Endothelial cell of umbilical vein (primary cell): Measurements from ENCODE around the gene CSNK2A3. TPM values are rescaled to one million over a fixed set of nuclear protein-coding genes. Genes with fewer than 3 reads are reported as not detected.

Experiments used
- BruUV-seq: library from RNA; stranded (reverse); fragments of 400-500 nt; replicated peaks from 2 replicates; lab custom pipeline; 2021; lab: Mats Ljungman, UMichigan
- CTCF ChIA-PET: fragments of 300-600, 350-600 bp; sonication (Branson Sonifier 250); formaldehyde crosslinking; loops from one replicate; lab custom pipeline; 2021; ENCODE audit warnings: antibody characterized with exemption, inconsistent platforms; lab: Charles Lee
- POLR2A ChIA-PET: fragments of 300-600, 350-600 bp; sonication (Branson Sonifier 250); formaldehyde crosslinking; loops from one replicate; lab custom pipeline; 2021; ENCODE audit warnings: antibody characterized with exemption, inconsistent platforms; lab: Charles Lee
- DNase-seq: peaks from one replicate; pipeline ENCODE4 v3.0.0-alpha.2; 2011; ENCODE audit warnings: low read depth, low spot score
- FAIRE-seq: peaks from 2 replicates; lab custom pipeline; 2011; peaks lifted over from hg19 to GRCh38; lab: Jason Lieb, UNC
- H2AFZ ChIP-seq: 2 replicates; pipeline ENCODE4 v1.6.0; 2012; ENCODE audit warnings: low read depth, low read length, control low read depth, inconsistent platforms
- H3K27ac ChIP-seq: 2 replicates; pipeline ENCODE4 v1.5.1; 2011; ENCODE audit warnings: low read depth, mild to moderate bottlenecking, control low read depth, low read length, moderate library complexity; ENCODE audit not compliant: insufficient read depth
- H3K27me3 ChIP-seq, 2 experiments: 2 replicates each; pipeline versions ENCODE4 v1.6.0 to v1.6.1; 2011; ENCODE audit warnings: low read length in 2 of 2, mixed read lengths in 1 of 2; ENCODE audit not compliant: control insufficient read depth in 2 of 2, insufficient read depth in 2 of 2
- H3K36me3 ChIP-seq, 2 experiments: 2 replicates in 1 of 2; 3 replicates in 1 of 2; pipeline ENCODE4 v1.5.1; 2011; ENCODE audit warnings: low read length in 2 of 2, mild to moderate bottlenecking in 1 of 2, moderate library complexity in 1 of 2; ENCODE audit not compliant: control insufficient read depth in 2 of 2, insufficient read depth in 2 of 2; ENCODE audit errors: extremely low read depth in 1 of 2
- H3K4me1 ChIP-seq: 3 replicates; pipeline ENCODE4 v1.5.1; 2011; ENCODE audit warnings: mild to moderate bottlenecking, low read length; ENCODE audit not compliant: control insufficient read depth, insufficient read depth; ENCODE audit errors: extremely low read depth
- H3K4me2 ChIP-seq: 2 replicates; pipeline ENCODE4 v1.6.1; 2011; ENCODE audit warnings: low read length, control low read depth, mixed read lengths; ENCODE audit not compliant: insufficient read depth
- H3K4me3 ChIP-seq, 3 experiments: fragments of 200-600 bp in 1 of 3; sonication (generic), shearing (Covaris generic) in 1 of 3; replicated peaks in 1 of 3; 2 replicates each; pipeline ENCODE4 v1.5.1; 2011 to 2016; ENCODE audit warnings: control low read depth in 3 of 3, low read length in 3 of 3, mild to moderate bottlenecking in 2 of 3, inconsistent platforms in 1 of 3, low read depth in 1 of 3, moderate library complexity in 1 of 3; ENCODE audit not compliant: insufficient read depth in 1 of 3
- H3K79me2 ChIP-seq: 2 replicates; pipeline ENCODE4 v1.6.0; 2012; ENCODE audit warnings: low read length, inconsistent platforms; ENCODE audit not compliant: control insufficient read depth, insufficient read depth
- H3K9ac ChIP-seq: replicated peaks from 2 replicates; pipeline ENCODE3; 2011; ENCODE audit warnings: low read length, control low read depth; ENCODE audit not compliant: insufficient read depth; ENCODE audit errors: extremely low read depth
- H3K9me1 ChIP-seq: replicated peaks from 3 replicates; pipeline ENCODE4 v1.6.0; 2011; ENCODE audit warnings: mild to moderate bottlenecking, low read length; ENCODE audit not compliant: control insufficient read depth, insufficient read depth; ENCODE audit errors: extremely low read depth
- H3K9me3 ChIP-seq: replicated peaks from 2 replicates; pipeline ENCODE4 v1.5.1; 2012; ENCODE audit warnings: low read length, inconsistent platforms; ENCODE audit not compliant: control insufficient read depth, insufficient read depth
- H4K20me1 ChIP-seq: replicated peaks from 2 replicates; pipeline ENCODE3; 2011; ENCODE audit warnings: mild to moderate bottlenecking, low read length; ENCODE audit not compliant: control insufficient read depth, insufficient read depth; ENCODE audit errors: extremely low read depth
- CTCF ChIP-seq, 2 donors: IDR thresholded peaks; 1 replicate in 1 of 2; 2 replicates in 1 of 2; pipeline ENCODE4 v1.5.1; 2011; ENCODE audit warnings: low read length in 2 of 2, mild to moderate bottlenecking in 2 of 2, moderate library complexity in 2 of 2, control low read depth in 1 of 2, inconsistent platforms in 1 of 2, low read depth in 1 of 2; ENCODE audit not compliant: insufficient read depth in 1 of 2; ENCODE audit errors: extremely low read depth in 1 of 2
- EZH2 ChIP-seq: IDR thresholded peaks from 2 replicates; pipeline ENCODE4 v1.6.1; 2012; ENCODE audit warnings: borderline replicate concordance, low read depth, mild to moderate bottlenecking, moderate library complexity, low read length, inconsistent platforms; ENCODE audit not compliant: severe bottlenecking
- FOS ChIP-seq: IDR thresholded peaks from 2 replicates; pipeline ENCODE4 v1.6.1; 2011; ENCODE audit warnings: mild to moderate bottlenecking, low read length, moderate library complexity, borderline replicate concordance; ENCODE audit not compliant: insufficient read depth
- GATA2 ChIP-seq: IDR thresholded peaks from 2 replicates; pipeline ENCODE4 v1.7.0; 2011; ENCODE audit warnings: low read depth, mild to moderate bottlenecking, moderate library complexity, mixed read lengths, low read length; ENCODE audit not compliant: insufficient read length, insufficient read depth
- JUN ChIP-seq: IDR thresholded peaks from 2 replicates; pipeline ENCODE4 v1.6.1; 2011; ENCODE audit warnings: borderline replicate concordance, low read depth; ENCODE audit not compliant: insufficient read length, insufficient read depth
- MAX ChIP-seq: IDR thresholded peaks from 2 replicates; pipeline ENCODE4 v1.6.1; 2011; ENCODE audit not compliant: insufficient read depth, insufficient read length
- MYC ChIP-seq: IDR thresholded peaks from one replicate; pipeline ENCODE4 v1.6.1; 2011; ENCODE audit warnings: mild to moderate bottlenecking, low read depth, low read length
- POLR2A ChIP-seq: IDR thresholded peaks from 2 replicates; pipeline ENCODE4 v1.6.1; 2012; ENCODE audit warnings: low read depth, mild to moderate bottlenecking, control low read depth, low read length
- POLR2AphosphoS5 ChIP-seq: IDR thresholded peaks from 2 replicates; pipeline ENCODE4 v1.6.1; 2012; ENCODE audit warnings: low read depth, mild to moderate bottlenecking, control low read depth, low read length, moderate library complexity; ENCODE audit not compliant: insufficient read depth
- dilution Hi-C: fragments of 300-500 bp; cut with MboI; formaldehyde crosslinking; loops from one replicate; pipeline ENCODE4 v1.15.0; 2019; ENCODE audit warnings: low sequenced_read_pairs; ENCODE audit not compliant: extremely low pct_ligation_motif_present
- intact Hi-C: fragments of 100-400 bp; cut with micrococcal nuclease; formaldehyde crosslinking; loops from one replicate; pipeline ENCODE4 v1.10.0; 2022
- polyA plus RNA-seq, 4 experiments: library from polyadenylated mRNA; depleted of rRNA in 3 of 4; stranded (reverse) in 3 of 4; unstranded in 1 of 4; fragments of >200 nt; gene quantifications; 2 replicates each; pipeline versions ENCODE4 v1.2.1 to v1.2.3, GENCODE V29; 2011 to 2012; ENCODE audit warnings: missing spikeins in 1 of 4
- total RNA-seq: library from RNA; stranded (reverse); gene quantifications from 2 replicates; pipeline ENCODE4 v1.2.3, GENCODE V29; 2021

The CSNK2A3 gene
- total and polyA plus RNA-seq, 2 donors (not counting 3 experiments of a cell fraction or from before 2014, with no cell fraction given): 0.41 TPM; not detected in 1

- Histone ChIP-seq H3K36me3 (no peaks in the 10 kb centered on the region), H3K4me1 (no peaks in the 10 kb centered on the region), H3K79me2 (no peaks in the 10 kb centered on the region), H3K4me2 (no peak overlapping the region), H3K27ac (no peak overlapping the region), H3K9me1 (no peaks in the 10 kb centered on the region), H3K9ac (no peak overlapping the region), H3K4me3 (no peak overlapping the region), H2AFZ (no peak overlapping the region), H4K20me1 (no peaks in the 10 kb centered on the region), H3K9me3 (no peaks in the 10 kb centered on the region), H3K27me3 (peaks cover 2 to 10% of the 10 kb centered on the region in 2 experiments)
- TF ChIP-seq MAX: no peak
- TF ChIP-seq GATA2: no peak
- no peak for TF ChIP-seq MYC
- no peak for TF ChIP-seq EZH2
- TF ChIP-seq POLR2A: no peak
- TF ChIP-seq JUN: no peak
- TF ChIP-seq POLR2AphosphoS5: no peak
- TF ChIP-seq FOS: no peak
- TF ChIP-seq CTCF (IDR thresholded peaks at IDR 0.05; ENCODE audit: extremely low read depth in 1 of 2, insufficient read depth in 1 of 2, low read depth in 1 of 2, low read length in 2 of 2): no peak
- FAIRE-seq (no peak), DNase-seq (no peak)
- CTCF ChIA-PET: interaction anchor here (1.1 kb wide), 1 partner anchor 391 kb away, joined by 3 read pairs; no protein-coding TSS in a partner anchor
- BruUV-seq: no TSS peak
- intact Hi-C loops: no loop called here
- dilution Hi-C loops: no loop called here
- POLR2A ChIA-PET: no interaction called here
Measured at GRCh38 chr11:11397781-11398180, 44.7 kb upstream of the CSNK2A3 start.
